H9 (cell line): Measurements from ENCODE around the gene ELF1. TPM values are rescaled to one million over a fixed set of nuclear protein-coding genes. Genes with fewer than 3 reads are reported as not detected.

Experiments used
- DNase-seq: peaks from one replicate; pipeline ENCODE4 v3.0.0-alpha.2; 2017
- H2AFZ ChIP-seq: one replicate; pipeline ENCODE4 v1.6.1; 2013; ENCODE audit warnings: mild to moderate bottlenecking, low read length, control low read depth, moderate library complexity
- H2AK5ac ChIP-seq: 2 replicates; pipeline ENCODE4 v1.6.1; 2013; ENCODE audit warnings: low read length, control low read depth, mixed read lengths; ENCODE audit not compliant: insufficient read length
- H2BK120ac ChIP-seq: one replicate; pipeline ENCODE4 v1.6.1; 2013; ENCODE audit warnings: low read depth, mild to moderate bottlenecking, low read length, control low read depth, inconsistent platforms; ENCODE audit not compliant: poor library complexity, severe bottlenecking
- H2BK12ac ChIP-seq: 2 replicates; pipeline ENCODE4 v1.6.1; 2013; ENCODE audit warnings: low read length, control low read depth, mixed read lengths, low read depth; ENCODE audit not compliant: insufficient read length
- H2BK15ac ChIP-seq: 2 replicates; pipeline ENCODE4 v1.6.1; 2013; ENCODE audit warnings: low read depth, low read length, control low read depth
- H2BK20ac ChIP-seq: one replicate; pipeline ENCODE4 v1.6.1; 2013; ENCODE audit warnings: low read depth, mild to moderate bottlenecking, low read length, control low read depth, inconsistent platforms; ENCODE audit not compliant: poor library complexity, severe bottlenecking
- H2BK5ac ChIP-seq: 2 replicates; pipeline ENCODE4 v1.6.1; 2013; ENCODE audit warnings: low read length, control low read depth, mixed read lengths; ENCODE audit not compliant: insufficient read length
- H3K14ac ChIP-seq: 2 replicates; pipeline ENCODE4 v1.6.1; 2013; ENCODE audit warnings: low read length, control low read depth; ENCODE audit not compliant: insufficient read depth
- H3K18ac ChIP-seq: 2 replicates; pipeline ENCODE4 v1.6.1; 2013; ENCODE audit warnings: low read depth, mild to moderate bottlenecking, mixed read lengths, low read length, control low read depth; ENCODE audit not compliant: insufficient read length
- H3K23ac ChIP-seq: 2 replicates; pipeline ENCODE4 v1.6.1; 2013; ENCODE audit warnings: low read length, control low read depth, mixed read lengths, low read depth; ENCODE audit not compliant: insufficient read length
- H3K23me2 ChIP-seq: 2 replicates; pipeline ENCODE4 v1.6.1; 2013; ENCODE audit warnings: low read depth, mild to moderate bottlenecking, mixed read lengths, low read length, control low read depth; ENCODE audit not compliant: insufficient read length, poor library complexity, severe bottlenecking
- H3K27ac ChIP-seq: 2 replicates; pipeline ENCODE4 v1.5.1; 2013; ENCODE audit warnings: low read length, control low read depth, mixed read lengths, low read depth; ENCODE audit not compliant: insufficient read length
- H3K27me3 ChIP-seq: 2 replicates; pipeline ENCODE4 v1.6.1; 2013; ENCODE audit warnings: low read length, control low read depth, inconsistent platforms; ENCODE audit not compliant: insufficient read depth
- H3K4ac ChIP-seq: 2 replicates; pipeline ENCODE4 v1.6.1; 2013; ENCODE audit warnings: low read depth, mild to moderate bottlenecking, control low read depth, inconsistent platforms, low read length, moderate library complexity
- H3K4me1 ChIP-seq: 2 replicates; pipeline ENCODE4 v1.6.1; 2013; ENCODE audit warnings: low read length, control low read depth, inconsistent platforms; ENCODE audit not compliant: insufficient read depth
- H3K4me2 ChIP-seq: 2 replicates; pipeline ENCODE4 v1.6.1; 2013; ENCODE audit warnings: low read length, control low read depth, mixed read lengths; ENCODE audit not compliant: insufficient read length, insufficient read depth
- H3K56ac ChIP-seq: 2 replicates; pipeline ENCODE4 v1.6.1; 2013; ENCODE audit warnings: low read depth, mild to moderate bottlenecking, mixed read lengths, low read length, control low read depth; ENCODE audit not compliant: insufficient read length
- H3K79me1 ChIP-seq: 2 replicates; pipeline ENCODE4 v1.6.1; 2013; ENCODE audit warnings: low read depth, mild to moderate bottlenecking, moderate library complexity, low read length, control low read depth, inconsistent platforms; ENCODE audit not compliant: insufficient read depth, poor library complexity, severe bottlenecking
- H3K79me2 ChIP-seq: 2 replicates; pipeline ENCODE4 v1.6.1; 2013; ENCODE audit warnings: low read length, control low read depth, inconsistent platforms; ENCODE audit not compliant: insufficient read depth
- H3K9ac ChIP-seq: 2 replicates; pipeline ENCODE4 v1.6.1; 2013; ENCODE audit warnings: low read length, control low read depth, mixed read lengths; ENCODE audit not compliant: insufficient read length; ENCODE audit errors: extremely low read depth
- H3K9me3 ChIP-seq: one replicate; pipeline ENCODE4 v1.6.1; 2013; ENCODE audit warnings: low read depth, low read length, inconsistent platforms; ENCODE audit not compliant: control insufficient read depth
- H3T11ph ChIP-seq: one replicate; pipeline ENCODE4 v1.6.1; 2013; ENCODE audit warnings: mild to moderate bottlenecking, low read length, control low read depth, inconsistent platforms
- H4K20me1 ChIP-seq: one replicate; pipeline ENCODE4 v1.6.1; 2013; ENCODE audit not compliant: control insufficient read depth, insufficient read length, insufficient read depth
- H4K5ac ChIP-seq: 2 replicates; pipeline ENCODE4 v1.6.1; 2013; ENCODE audit warnings: low read depth, mild to moderate bottlenecking, mixed read lengths, low read length, control low read depth; ENCODE audit not compliant: insufficient read length
- H4K8ac ChIP-seq: replicated peaks from 2 replicates; pipeline ENCODE4 v1.6.1; 2013; ENCODE audit warnings: low read length, control low read depth, mixed read lengths, low read depth; ENCODE audit not compliant: insufficient read length
- H4K91ac ChIP-seq: 2 replicates; pipeline ENCODE4 v1.6.1; 2013; ENCODE audit warnings: low read depth, mild to moderate bottlenecking, moderate library complexity, mixed read lengths, low read length, control low read depth; ENCODE audit not compliant: insufficient read length
- H3K27ac Mint-ChIP-seq, 3 experiments: 2 replicates in 2 of 3; 3 replicates in 1 of 3; pipeline ENCODE4 v1.8.0; 2020 to 2021; ENCODE audit warnings: mixed read lengths in 3 of 3, mild to moderate bottlenecking in 1 of 3, moderate library complexity in 1 of 3
- H3K27me3 Mint-ChIP-seq: 2 replicates; pipeline ENCODE4 v1.8.0; 2021; ENCODE audit warnings: low read depth, mild to moderate bottlenecking, moderate library complexity, mixed read lengths
- H3K36me3 Mint-ChIP-seq, 3 experiments: 2 replicates in 2 of 3; 3 replicates in 1 of 3; pipeline ENCODE4 v1.8.0; 2020 to 2021; ENCODE audit warnings: low read depth in 3 of 3, mixed read lengths in 3 of 3; ENCODE audit not compliant: insufficient read depth in 1 of 3
- H3K4me1 Mint-ChIP-seq, 2 experiments: 2 replicates each; pipeline ENCODE4 v1.8.0; 2020; ENCODE audit warnings: mixed read lengths in 2 of 2
- H3K4me3 Mint-ChIP-seq, 2 experiments: 2 replicates in 1 of 2; 3 replicates in 1 of 2; pipeline ENCODE4 v1.8.0; 2020 to 2021; ENCODE audit warnings: mild to moderate bottlenecking in 2 of 2, mixed read lengths in 2 of 2, moderate library complexity in 1 of 2
- H3K9me3 Mint-ChIP-seq, 2 experiments: 2 replicates in 1 of 2; 3 replicates in 1 of 2; pipeline ENCODE4 v1.8.0; 2020; ENCODE audit warnings: mild to moderate bottlenecking in 2 of 2, mixed read lengths in 2 of 2, moderate library complexity in 1 of 2
- total RNA-seq: library from RNA; stranded (reverse); gene quantifications from 2 replicates; pipeline ENCODE4 v1.2.1, GENCODE V29; 2021
- TF ChIP-seq, protein P1 (sequence below): fragments of 200-600 bp; sonication (generic); conservative IDR thresholded peaks from 3 replicates; pipeline ENCODE4 v1.8.0; 2021; ENCODE audit warnings: antibody characterized with exemption, mild to moderate bottlenecking

The ELF1 gene
- total RNA-seq, 1 experiment from 2014 or later = 15.5 TPM

DNA sequence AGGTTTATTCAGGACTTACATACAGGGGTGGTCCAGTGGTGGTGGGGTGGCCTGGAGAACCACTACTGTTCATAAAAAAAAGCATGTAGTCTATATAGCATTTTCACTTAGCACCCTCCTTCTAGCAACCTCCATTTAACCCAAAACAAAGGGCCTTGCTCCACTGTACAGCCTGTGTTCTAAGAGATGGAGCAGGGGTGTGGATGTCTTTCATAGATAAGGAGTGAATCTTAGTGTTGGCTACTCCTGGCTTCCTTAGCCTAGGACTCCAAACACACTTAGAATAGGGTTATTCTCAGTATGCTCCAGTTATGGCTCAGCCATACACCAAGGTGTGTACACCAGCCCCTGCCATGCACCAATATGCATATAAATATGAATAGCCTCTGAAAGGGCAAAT, 95.2 kb downstream of the ELF1 start:
- no peak overlapping the region for H3K4ac ChIP-seq
- H2AK5ac ChIP-seq = no peak overlapping the region
- no peaks in the 10 kb centered on the region for H3K79me2 ChIP-seq
- H2BK120ac ChIP-seq = no peak overlapping the region
- no peaks in the 10 kb centered on the region for H4K20me1 ChIP-seq
- H2BK5ac ChIP-seq = no peak overlapping the region
- no peak overlapping the region for H2AFZ ChIP-seq
- no peak overlapping the region for H2BK15ac ChIP-seq
- H3K4me1 Mint-ChIP-seq = peaks cover 18 to 21% of the 10 kb centered on the region in 2 experiments
- no peaks in the 10 kb centered on the region for H3K4me1 ChIP-seq
- no peak overlapping the region for H3K4me3 Mint-ChIP-seq
- TF ChIP-seq, protein P1, sequence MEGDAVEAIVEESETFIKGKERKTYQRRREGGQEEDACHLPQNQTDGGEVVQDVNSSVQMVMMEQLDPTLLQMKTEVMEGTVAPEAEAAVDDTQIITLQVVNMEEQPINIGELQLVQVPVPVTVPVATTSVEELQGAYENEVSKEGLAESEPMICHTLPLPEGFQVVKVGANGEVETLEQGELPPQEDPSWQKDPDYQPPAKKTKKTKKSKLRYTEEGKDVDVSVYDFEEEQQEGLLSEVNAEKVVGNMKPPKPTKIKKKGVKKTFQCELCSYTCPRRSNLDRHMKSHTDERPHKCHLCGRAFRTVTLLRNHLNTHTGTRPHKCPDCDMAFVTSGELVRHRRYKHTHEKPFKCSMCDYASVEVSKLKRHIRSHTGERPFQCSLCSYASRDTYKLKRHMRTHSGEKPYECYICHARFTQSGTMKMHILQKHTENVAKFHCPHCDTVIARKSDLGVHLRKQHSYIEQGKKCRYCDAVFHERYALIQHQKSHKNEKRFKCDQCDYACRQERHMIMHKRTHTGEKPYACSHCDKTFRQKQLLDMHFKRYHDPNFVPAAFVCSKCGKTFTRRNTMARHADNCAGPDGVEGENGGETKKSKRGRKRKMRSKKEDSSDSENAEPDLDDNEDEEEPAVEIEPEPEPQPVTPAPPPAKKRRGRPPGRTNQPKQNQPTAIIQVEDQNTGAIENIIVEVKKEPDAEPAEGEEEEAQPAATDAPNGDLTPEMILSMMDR = no peak
- H2BK20ac ChIP-seq = no peak overlapping the region
- no peak overlapping the region for H3K14ac ChIP-seq
- no peaks in the 10 kb centered on the region for H3K27me3 Mint-ChIP-seq
- no peak overlapping the region for H3K27ac Mint-ChIP-seq
- peaks cover 3% of the 10 kb centered on the region for H3K23me2 ChIP-seq
- peaks cover 0 to 4% (median 0%) of the 10 kb centered on the region in 3 experiments; a peak in 2 of 7 replicates for H3K36me3 Mint-ChIP-seq
- 0 out of 5 replicates have a peak, but pooled peaks cover 0 to 3% of the 10 kb centered on the region in 2 experiments for H3K9me3 Mint-ChIP-seq
- H4K91ac ChIP-seq = no peak overlapping the region
- H3K56ac ChIP-seq = no peak overlapping the region
- no peak overlapping the region for H3K27ac ChIP-seq
- no peak overlapping the region for H2BK12ac ChIP-seq
- no peak overlapping the region for H3K23ac ChIP-seq
- H4K8ac ChIP-seq = no peak overlapping the region
- H3K27me3 ChIP-seq = no peaks in the 10 kb centered on the region
- H3K18ac ChIP-seq = no peak overlapping the region
- H3T11ph ChIP-seq = no peak overlapping the region
- DNase-seq = no peak
- H4K5ac ChIP-seq = no peak overlapping the region
- H3K79me1 ChIP-seq = no peaks in the 10 kb centered on the region
- no peak overlapping the region for H3K4me2 ChIP-seq
- no peak overlapping the region for H3K9ac ChIP-seq
- no peaks in the 10 kb centered on the region for H3K9me3 ChIP-seq
